HepG2 (cell line): Measurements from ENCODE around the gene NOC2L.

Experiments
- AKNA ChIP-seq: sonication (generic); formaldehyde crosslinking; IDR thresholded peaks from 2 replicates; pipeline ENCODE4 v1.4.0; 2020; ENCODE audit warnings: missing genetic modification reagents, borderline replicate concordance
- FOSL2 ChIP-seq: sonication (generic); formaldehyde crosslinking; IDR thresholded peaks from 2 replicates; pipeline ENCODE4 v1.4.0; 2020; ENCODE audit warnings: missing genetic modification reagents
- FOXJ3 ChIP-seq: sonication (generic); formaldehyde crosslinking; IDR thresholded peaks from 2 replicates; pipeline ENCODE4 v1.4.0; 2020; ENCODE audit warnings: missing genetic modification reagents, mild to moderate bottlenecking, borderline replicate concordance
- GFI1 ChIP-seq: sonication (generic); formaldehyde crosslinking; IDR thresholded peaks from 2 replicates; pipeline ENCODE4 v1.5.0; 2020; ENCODE audit warnings: missing genetic modification reagents, mild to moderate bottlenecking, borderline replicate concordance
- KAT7 ChIP-seq: IDR thresholded peaks from 2 replicates; pipeline ENCODE4 v1.6.1; 2018; ENCODE audit warnings: borderline replicate concordance, missing compliant biosample characterization
- MXI1 ChIP-seq: IDR thresholded peaks from 3 replicates; pipeline ENCODE4 v1.6.1; 2012; ENCODE audit warnings: low read depth, low read length, inconsistent platforms, borderline replicate concordance
- REST ChIP-seq, 2 experiments: IDR thresholded peaks; 2 replicates each; pipeline ENCODE4 v1.6.1; 2011 to 2012; ENCODE audit warnings: low read length in 2 of 2, borderline replicate concordance in 1 of 2, low read depth in 1 of 2, mild to moderate bottlenecking in 1 of 2, moderate library complexity in 1 of 2
- TCF12 ChIP-seq, 2 experiments: fragments of 450-650 bp in 1 of 2; sonication (generic) in 1 of 2; formaldehyde crosslinking in 1 of 2; IDR thresholded peaks; 2 replicates each; pipeline versions ENCODE4 v1.6.1 to v1.8.0; 2017 to 2022; ENCODE audit warnings: antibody characterized with exemption in 1 of 2, mild to moderate bottlenecking in 1 of 2, missing genetic modification reagents in 1 of 2, moderate library complexity in 1 of 2
- TOPORS ChIP-seq: sonication (generic); formaldehyde crosslinking; IDR thresholded peaks from 2 replicates; pipeline ENCODE4 v1.8.0; 2023; ENCODE audit warnings: mild to moderate bottlenecking, missing genetic modification reagents
- ZNF839 ChIP-seq: sonication (generic); formaldehyde crosslinking; IDR thresholded peaks from 2 replicates; pipeline ENCODE4 v1.4.0; 2020; ENCODE audit warnings: missing genetic modification reagents, mild to moderate bottlenecking, borderline replicate concordance
- ZNF891 ChIP-seq: sonication (generic); formaldehyde crosslinking; IDR thresholded peaks from 2 replicates; pipeline ENCODE4 v1.5.0; 2020; ENCODE audit warnings: mild to moderate bottlenecking, missing genetic modification reagents
- TF ChIP-seq, protein P1 (sequence below): sonication (generic); formaldehyde crosslinking; IDR thresholded peaks from 2 replicates; pipeline ENCODE4 v1.5.0; 2020; ENCODE audit warnings: mild to moderate bottlenecking, missing genetic modification reagents, moderate library complexity

DNA sequence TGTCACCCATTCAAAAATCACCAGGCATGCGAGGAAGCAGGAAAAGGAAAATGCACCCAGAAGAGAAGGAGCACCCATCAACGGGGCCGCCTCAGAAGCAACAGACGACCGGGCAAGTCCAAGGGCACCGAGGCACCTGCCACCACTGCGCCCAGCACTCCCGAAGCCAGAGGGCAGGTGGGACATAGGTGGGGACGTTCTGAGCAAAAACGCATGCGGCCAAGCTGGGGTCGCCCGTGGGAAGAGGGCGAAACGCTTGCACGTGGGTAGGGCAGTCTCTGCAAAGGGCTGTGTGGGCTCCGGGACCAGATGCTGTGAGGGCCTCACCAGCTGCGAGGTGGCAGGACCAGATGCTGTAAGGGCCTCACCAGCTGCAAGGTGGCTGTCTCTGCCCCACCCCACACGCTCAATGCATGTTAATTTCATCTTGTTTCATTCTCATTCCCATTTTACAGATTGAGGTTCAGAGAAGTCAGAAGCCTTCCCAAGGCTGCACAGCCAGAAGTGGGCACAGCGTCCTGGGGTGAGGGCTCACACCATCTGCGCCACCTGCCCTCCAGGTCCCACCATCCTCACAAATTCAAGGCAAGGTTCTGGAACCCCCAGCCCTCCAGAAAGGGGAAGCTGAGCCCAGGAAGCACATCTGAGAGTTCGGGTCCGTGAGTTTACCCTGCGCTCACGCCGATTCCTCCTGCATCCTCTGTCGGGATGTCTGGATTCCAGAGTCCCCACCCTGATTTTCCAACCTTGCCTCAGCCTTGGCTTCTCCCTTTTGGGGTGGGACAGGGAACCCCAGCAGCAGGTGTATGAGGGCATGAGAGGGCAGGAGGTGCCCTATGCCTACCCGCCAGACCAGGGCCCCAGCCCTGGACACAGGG, 43.5 kb downstream of the NOC2L start:
- TF ChIP-seq TOPORS (CRISPR knock-in tag) (no peak), REST (IDR thresholded peaks at IDR 0.05; ENCODE audit: borderline replicate concordance in 1 of 2, low read depth in 1 of 2, low read length in 2 of 2) (no peak), KAT7 (CRISPR knock-in tag) (no peak), FOXJ3 (CRISPR knock-in tag) (no peak), TCF12 (IDR thresholded peaks at IDR 0.05) (no peak), TCF12 (CRISPR knock-in tag; IDR thresholded peaks at IDR 0.05) (no peak), FOSL2 (CRISPR knock-in tag) (no peak), GFI1 (CRISPR knock-in tag) (no peak), ZNF891 (no peak), ZNF839 (CRISPR knock-in tag) (no peak), AKNA (CRISPR knock-in tag) (no peak), MXI1 (no peak)
- TF ChIP-seq, protein P1, sequence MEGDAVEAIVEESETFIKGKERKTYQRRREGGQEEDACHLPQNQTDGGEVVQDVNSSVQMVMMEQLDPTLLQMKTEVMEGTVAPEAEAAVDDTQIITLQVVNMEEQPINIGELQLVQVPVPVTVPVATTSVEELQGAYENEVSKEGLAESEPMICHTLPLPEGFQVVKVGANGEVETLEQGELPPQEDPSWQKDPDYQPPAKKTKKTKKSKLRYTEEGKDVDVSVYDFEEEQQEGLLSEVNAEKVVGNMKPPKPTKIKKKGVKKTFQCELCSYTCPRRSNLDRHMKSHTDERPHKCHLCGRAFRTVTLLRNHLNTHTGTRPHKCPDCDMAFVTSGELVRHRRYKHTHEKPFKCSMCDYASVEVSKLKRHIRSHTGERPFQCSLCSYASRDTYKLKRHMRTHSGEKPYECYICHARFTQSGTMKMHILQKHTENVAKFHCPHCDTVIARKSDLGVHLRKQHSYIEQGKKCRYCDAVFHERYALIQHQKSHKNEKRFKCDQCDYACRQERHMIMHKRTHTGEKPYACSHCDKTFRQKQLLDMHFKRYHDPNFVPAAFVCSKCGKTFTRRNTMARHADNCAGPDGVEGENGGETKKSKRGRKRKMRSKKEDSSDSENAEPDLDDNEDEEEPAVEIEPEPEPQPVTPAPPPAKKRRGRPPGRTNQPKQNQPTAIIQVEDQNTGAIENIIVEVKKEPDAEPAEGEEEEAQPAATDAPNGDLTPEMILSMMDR: no peak
